HG03439 (cell line): ENCODE results near the gene SRBD1.
A peak's percentile ranks its signal among the peaks of the same experiment; 100 is the strongest.

Experiments
- ATAC-seq: cut with Tn5 transposase; IDR thresholded peaks from one replicate; pipeline ENCODE4 v1.9.1; 2021; ENCODE audit warnings: mild to moderate bottlenecking, moderate library complexity; ENCODE audit not compliant: unreplicated experiment

Gene SRBD1

GRCh38 chr2:45634223-45634622, 23.2 kb upstream of the SRBD1 start:
- ATAC-seq: no peak

GRCh38 chr2:45631955-45632354, 20.9 kb upstream of the SRBD1 start:
- ATAC-seq: no peak

DNA sequence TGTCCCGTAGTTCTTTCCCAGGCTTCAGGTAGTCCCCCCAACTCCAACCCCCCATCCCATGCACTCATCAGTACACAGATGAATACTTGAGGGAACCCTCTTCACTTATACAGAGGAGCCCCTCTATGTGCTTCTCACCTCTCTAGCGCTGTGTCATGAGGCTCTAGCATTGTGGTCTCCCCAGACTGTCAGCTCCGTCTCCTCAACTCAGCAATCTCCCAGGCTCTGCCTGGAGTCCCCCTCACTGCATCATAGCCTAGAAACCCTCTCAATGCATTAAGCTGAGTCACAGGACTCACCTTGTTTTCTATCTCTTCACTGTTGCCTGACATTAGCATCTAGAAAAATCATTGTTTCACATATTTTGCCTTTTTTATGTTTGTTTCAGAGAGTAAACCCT, 20.3 kb upstream of the SRBD1 start:
- no peak for ATAC-seq

GRCh38 chr2:45629971-45630370, 18.9 kb upstream of the SRBD1 start:
- ATAC-seq: no peak

DNA sequence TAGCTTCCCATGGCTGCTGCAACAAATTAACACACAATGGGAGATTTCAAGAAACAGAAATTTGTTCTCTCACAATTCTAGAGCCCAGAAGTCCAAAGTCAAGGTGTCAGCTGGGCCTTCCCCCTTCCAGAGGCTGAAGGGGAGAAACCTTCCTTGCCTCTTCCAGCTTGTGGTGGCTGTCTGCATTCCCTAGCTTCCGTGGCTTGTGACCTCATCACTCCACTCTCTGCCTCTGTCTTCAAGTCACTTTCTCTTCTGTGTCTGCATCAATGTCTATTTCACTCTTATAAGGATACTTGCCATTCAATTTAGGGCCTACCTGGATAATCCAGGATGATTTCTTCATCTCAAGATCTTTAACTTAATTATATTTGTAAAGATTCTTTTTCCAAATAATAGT, 16.8 kb upstream of the SRBD1 start:
- no peak for ATAC-seq

GRCh38 chr2:45626387-45627221, 15.5 kb upstream of the SRBD1 start:
- ATAC-seq: no peak

GRCh38 chr2:45625824-45626223, 14.8 kb upstream of the SRBD1 start:
- no peak for ATAC-seq

- no peak for ATAC-seq
Observed at GRCh38 chr2:45623098-45623497, 12.0 kb upstream of the SRBD1 start.

- ATAC-seq: no peak
Observed at GRCh38 chr2:45622336-45623075, 11.4 kb upstream of the SRBD1 start.

DNA sequence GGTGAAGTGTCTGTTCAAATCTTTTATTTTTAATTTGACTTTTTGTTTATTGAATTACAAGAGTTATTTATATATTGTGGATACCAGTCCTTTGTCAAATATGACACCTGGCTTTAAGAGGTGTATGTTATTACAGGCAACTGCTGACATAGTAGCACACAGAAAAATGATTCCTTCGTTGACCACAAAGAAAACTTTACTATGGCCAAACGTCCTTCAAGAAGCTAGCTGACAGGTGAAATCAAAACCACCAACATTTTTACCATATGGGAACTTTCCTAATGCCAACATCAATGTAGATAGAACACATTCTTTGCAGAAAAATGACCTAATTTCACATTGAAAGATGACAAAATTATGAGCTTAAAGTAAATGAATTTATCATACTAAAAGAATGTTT, 6.4 kb upstream of the SRBD1 start:
- no peak for ATAC-seq

DNA sequence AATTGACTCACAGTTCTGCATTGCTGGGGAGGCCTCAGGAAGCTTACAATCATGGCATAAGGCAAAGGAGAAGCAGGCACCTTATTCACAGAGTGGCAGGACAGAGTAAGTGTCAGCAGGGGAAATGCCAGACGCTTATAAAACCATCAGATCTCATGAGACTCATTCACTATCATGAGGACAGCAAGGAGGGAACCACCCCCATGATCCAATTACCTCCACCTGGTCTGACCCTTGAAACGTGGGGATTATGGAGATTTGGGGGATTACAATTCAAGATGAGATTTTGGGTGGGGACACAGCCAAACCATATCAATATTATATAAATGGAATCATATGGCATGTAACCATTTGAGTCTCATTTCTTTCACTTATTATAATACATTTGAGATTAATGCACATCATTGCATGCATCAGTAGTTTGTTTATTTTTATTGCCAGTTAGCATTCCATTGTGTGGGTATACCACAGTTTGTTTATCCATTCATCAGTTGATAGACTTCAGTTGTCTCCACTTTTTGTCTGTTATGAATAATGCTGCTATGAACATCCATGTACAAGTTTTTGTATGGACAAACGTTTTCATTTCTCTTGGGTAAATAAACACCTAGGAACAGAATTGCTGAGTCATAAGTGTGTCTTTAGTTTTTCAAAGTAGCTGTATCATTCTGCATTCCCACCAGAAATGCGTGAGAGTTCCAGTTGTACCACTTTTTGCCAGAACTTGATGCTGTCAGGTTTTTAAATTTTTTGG, 5.8 kb upstream of the SRBD1 start:
- no peak for ATAC-seq

DNA sequence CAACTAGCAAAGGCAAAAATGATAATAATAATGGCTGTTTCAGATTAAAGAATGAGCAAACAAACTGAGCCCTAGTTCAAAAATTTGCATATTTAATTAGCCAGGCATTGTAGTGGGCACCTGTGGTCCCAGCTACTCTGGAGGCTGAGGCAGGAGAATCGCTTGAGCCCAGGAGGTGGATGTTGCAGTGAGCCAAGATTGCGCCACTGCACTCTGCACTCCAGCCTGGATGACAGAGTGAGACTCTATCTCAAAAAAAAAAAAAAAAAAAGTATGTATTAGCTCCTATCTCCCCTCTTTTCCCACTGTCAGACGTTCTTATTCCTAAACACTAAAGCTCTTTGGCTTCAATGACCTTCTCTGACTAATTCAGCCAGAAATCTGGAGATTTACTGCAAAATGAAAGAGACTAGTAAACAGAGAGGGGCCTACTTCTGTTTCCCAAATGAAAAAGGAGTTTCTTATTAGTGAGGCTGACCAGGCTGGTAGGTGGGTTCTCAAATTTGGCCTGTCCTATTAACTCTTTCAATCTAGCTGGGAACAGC, 3.9 kb upstream of the SRBD1 start:
- ATAC-seq: no peak

- no peak for ATAC-seq
Observed at GRCh38 chr2:45614330-45614729, 3.3 kb upstream of the SRBD1 start.

DNA sequence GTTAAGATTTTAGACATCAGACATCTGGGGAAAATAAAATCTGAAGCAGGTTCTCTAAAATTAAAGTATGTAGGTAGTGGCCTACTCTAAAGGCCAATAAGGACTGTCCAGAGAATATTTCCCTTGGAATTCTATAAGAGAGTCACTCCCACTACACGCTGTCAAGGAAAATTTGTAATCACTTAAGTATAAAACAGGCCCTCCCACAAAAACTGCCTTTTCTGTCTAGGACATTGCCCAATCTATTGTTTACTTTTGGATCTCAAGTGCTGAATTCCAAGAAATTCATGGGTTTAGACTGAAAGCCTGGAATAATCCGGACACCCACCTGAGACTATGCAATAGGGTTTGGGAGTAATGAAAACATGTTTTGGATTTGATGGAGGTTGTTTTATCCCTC, 1.7 kb upstream of the SRBD1 start:
- no peak for ATAC-seq

DNA sequence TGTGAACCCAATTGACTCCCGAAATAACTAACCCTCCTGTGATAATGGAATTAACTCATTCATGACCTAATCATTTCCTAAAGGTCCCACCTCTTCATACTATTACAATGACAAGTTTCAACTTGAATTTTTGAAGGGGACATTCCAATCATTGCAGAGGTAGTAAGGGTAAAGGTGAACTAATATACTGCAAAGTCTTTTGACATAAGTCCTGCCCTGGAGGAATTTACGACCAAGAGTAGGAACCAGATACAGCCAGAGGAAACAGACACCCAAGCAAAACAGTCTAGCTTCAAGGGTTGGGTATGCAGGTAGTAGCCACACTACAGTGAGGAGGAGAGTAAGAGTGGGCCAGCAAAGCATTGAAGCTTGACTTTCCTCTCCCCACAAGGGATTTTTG, 1.2 kb upstream of the SRBD1 start:
- ATAC-seq: no peak

DNA sequence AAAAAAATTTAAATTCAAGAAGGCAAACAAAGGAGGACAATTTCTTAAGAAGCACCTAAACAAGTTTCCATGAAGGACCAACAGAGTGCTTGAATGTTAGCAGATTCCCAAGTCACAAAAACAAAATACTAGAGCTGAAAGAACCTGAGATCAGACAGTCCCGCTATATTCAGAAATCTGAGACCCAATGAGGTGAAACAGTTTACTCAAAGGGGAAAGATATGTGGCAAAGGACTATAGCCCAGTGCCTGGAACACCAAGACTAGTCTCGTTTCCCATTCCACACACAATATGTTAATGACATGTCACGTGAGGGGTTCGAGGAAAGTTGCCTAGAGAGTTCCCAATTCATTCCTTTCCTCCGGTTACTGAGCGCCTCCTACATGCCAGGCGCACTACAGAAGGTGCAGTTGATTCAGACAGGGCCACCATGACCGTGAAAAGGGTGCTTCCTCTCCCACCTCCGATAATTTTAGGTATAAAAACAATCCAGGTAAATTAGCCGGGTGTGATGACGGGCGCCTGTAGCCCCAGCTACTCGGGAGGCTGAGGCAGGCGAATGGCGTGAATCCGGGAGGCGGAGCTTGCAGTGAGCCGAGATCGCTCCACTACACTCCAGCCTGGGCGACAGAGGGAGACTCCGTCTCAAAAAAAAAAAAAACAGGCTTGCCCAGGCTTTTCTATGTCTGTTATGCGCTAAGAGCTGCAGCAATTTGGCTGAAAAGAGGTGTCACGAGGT, 617 bp downstream of the SRBD1 start:
- ATAC-seq: peak; percentile 49

DNA sequence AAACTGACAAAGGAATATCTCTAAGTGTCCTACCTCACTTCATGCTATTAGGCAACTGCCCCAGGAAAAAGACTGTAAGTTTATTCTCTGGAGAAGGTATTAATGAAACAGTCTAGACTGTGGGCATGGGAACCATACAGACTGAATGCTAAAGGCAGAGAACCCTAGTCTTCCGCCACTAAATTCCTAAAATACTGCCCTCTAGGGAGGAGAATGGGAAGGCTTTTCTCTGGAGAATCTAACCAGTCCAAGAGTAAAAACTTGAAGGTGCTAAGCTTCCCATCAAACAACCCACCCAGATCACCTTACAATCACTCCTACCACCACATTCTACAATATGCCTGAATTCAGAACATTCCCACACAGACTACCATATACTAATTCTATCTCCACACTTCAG, 3.4 kb downstream of the SRBD1 start:
- ATAC-seq: no peak

- no peak for ATAC-seq
Observed at GRCh38 chr2:45606796-45607195, 4.3 kb downstream of the SRBD1 start.

GRCh38 chr2:45605116-45605515, 6.0 kb downstream of the SRBD1 start:
- ATAC-seq: no peak

DNA sequence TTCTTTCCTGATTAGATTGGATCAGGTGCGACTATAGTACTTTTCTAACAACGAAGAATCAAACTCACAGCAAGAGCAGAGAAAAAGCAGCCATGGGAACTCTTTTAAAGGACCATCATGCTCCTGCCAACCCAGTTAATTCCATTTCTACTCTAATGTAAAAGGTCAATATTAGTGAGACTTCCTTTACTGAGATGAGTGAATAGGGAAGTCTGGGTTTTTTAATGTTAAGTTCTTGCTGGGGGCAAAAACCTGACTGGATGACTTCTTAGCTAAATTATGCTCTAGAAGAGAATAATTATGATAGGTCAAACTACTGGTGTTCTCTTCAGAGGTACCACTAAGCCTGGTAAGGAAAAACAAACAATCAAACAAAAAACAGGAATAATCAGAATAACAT, 8.4 kb downstream of the SRBD1 start:
- ATAC-seq: no peak

- no peak for ATAC-seq
Observed at GRCh38 chr2:45598545-45598944, 12.5 kb downstream of the SRBD1 start.
